Esophagus muscularis mucosa (tissue), 3 donors: ENCODE data around the gene RYR2.

Experiments used
- POLR2A ChIP-seq: fragments of 450-650 bp; IDR thresholded peaks from one replicate; pipeline ENCODE4 v1.6.1; 2017; ENCODE audit warnings: antibody characterized with exemption, moderate library complexity, mild to moderate bottlenecking, low read depth
- TF ChIP-seq, protein P1 (sequence below), 3 experiments: fragments of 200-600 bp in 2 of 3; fragments of 450-650 bp in 1 of 3; sonication (generic) in 2 of 3; IDR thresholded peaks; one replicate each; pipeline ENCODE4 v1.5.1; 2017 to 2019; ENCODE audit warnings: antibody characterized with exemption in 3 of 3, mild to moderate bottlenecking in 2 of 3, moderate library complexity in 1 of 3

DNA sequence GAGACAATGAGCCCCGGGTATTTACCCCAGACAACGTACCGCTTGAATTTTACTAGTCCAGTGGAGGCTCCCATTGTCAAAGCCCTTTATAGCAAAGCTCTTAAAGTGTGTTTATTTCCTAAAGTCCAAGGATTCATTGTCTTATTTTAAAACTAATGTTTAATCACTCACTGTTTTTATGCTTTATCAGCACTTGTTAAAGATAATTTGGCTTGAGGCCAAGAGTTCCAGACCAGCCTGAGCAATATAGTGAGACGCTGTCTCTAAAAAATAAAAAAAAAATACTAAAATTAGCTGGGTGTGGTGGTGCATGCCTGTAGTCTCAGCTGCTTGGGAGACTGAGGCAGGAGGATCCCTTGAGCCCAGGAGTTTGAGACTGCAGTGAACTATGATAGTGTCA, 202.8 kb downstream of the RYR2 start:
- TF ChIP-seq, protein P1, sequence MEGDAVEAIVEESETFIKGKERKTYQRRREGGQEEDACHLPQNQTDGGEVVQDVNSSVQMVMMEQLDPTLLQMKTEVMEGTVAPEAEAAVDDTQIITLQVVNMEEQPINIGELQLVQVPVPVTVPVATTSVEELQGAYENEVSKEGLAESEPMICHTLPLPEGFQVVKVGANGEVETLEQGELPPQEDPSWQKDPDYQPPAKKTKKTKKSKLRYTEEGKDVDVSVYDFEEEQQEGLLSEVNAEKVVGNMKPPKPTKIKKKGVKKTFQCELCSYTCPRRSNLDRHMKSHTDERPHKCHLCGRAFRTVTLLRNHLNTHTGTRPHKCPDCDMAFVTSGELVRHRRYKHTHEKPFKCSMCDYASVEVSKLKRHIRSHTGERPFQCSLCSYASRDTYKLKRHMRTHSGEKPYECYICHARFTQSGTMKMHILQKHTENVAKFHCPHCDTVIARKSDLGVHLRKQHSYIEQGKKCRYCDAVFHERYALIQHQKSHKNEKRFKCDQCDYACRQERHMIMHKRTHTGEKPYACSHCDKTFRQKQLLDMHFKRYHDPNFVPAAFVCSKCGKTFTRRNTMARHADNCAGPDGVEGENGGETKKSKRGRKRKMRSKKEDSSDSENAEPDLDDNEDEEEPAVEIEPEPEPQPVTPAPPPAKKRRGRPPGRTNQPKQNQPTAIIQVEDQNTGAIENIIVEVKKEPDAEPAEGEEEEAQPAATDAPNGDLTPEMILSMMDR (IDR thresholded peaks at IDR 0.05) = no peak
- TF ChIP-seq POLR2A = no peak
